Fibroblast of skin of left biceps (primary cell): ENCODE measurements around the gene FKBP8.

Experiments
- DNase-seq, 2 experiments: peaks; one replicate each; pipeline ENCODE4 v3.0.0-alpha.2; 2013; ENCODE audit warnings: low read depth in 2 of 2

The FKBP8 gene

GRCh38 chr19:18502246-18502637 is 41.1 kb downstream of the FKBP8 start:
- DNase-seq, result no peak

GRCh38 chr19:18501832-18502231 is 41.5 kb downstream of the FKBP8 start:
- no peak for DNase-seq

- no peak for DNase-seq
These were observed 42.0 kb downstream of the FKBP8 start for GRCh38 chr19:18501351-18501750.

GRCh38 chr19:18500799-18501198 is 42.6 kb downstream of the FKBP8 start:
- DNase-seq, result no peak

- no peak for DNase-seq
These were observed 43.0 kb downstream of the FKBP8 start for GRCh38 chr19:18500376-18500775.

- no peak for DNase-seq
These were observed 44.2 kb downstream of the FKBP8 start for GRCh38 chr19:18499055-18499775.

- no peak for DNase-seq
These were observed 46.5 kb downstream of the FKBP8 start for GRCh38 chr19:18496980-18497256.

- no peak for DNase-seq
These were observed 47.0 kb downstream of the FKBP8 start for GRCh38 chr19:18496167-18496979.

GRCh38 chr19:18495204-18495911 is 48.0 kb downstream of the FKBP8 start:
- no peak for DNase-seq

- DNase-seq, result no peak
These were observed 49.1 kb downstream of the FKBP8 start for GRCh38 chr19:18494267-18494607.

- no peak for DNase-seq
These were observed 49.7 kb downstream of the FKBP8 start for GRCh38 chr19:18493440-18494266.

- DNase-seq, result no peak
These were observed 51.1 kb downstream of the FKBP8 start for GRCh38 chr19:18491995-18492953.

GRCh38 chr19:18490728-18491127 is 52.6 kb downstream of the FKBP8 start:
- DNase-seq, result no peak

GRCh38 chr19:18489627-18490184 is 53.7 kb downstream of the FKBP8 start:
- no peak for DNase-seq

GRCh38 chr19:18488838-18489626 is 54.3 kb downstream of the FKBP8 start:
- no peak for DNase-seq

- no peak for DNase-seq
These were observed 55.0 kb downstream of the FKBP8 start for GRCh38 chr19:18488403-18488723.

- no peak for DNase-seq
These were observed 55.6 kb downstream of the FKBP8 start for GRCh38 chr19:18487576-18488402.

- no peak for DNase-seq
These were observed 56.6 kb downstream of the FKBP8 start for GRCh38 chr19:18486746-18487145.

GRCh38 chr19:18484992-18485391 is 58.4 kb downstream of the FKBP8 start:
- no peak for DNase-seq
